Testis (tissue), 3 donors: ENCODE results near the gene FAIM2. TPM values are rescaled to one million over a fixed set of nuclear protein-coding genes. Genes with fewer than 3 reads are reported as not detected.

ENCODE experiments used
- DNase-seq: peaks from one replicate; pipeline ENCODE4 v3.0.0-alpha.2; 2019
- H3K27ac ChIP-seq, 2 donors: fragments of 200-600 bp; sonication (generic); one replicate each; pipeline ENCODE4 v1.5.1; 2019
- H3K27me3 ChIP-seq: fragments of 200-600 bp; sonication (generic); one replicate; pipeline ENCODE4 v1.5.1; 2019
- H3K36me3 ChIP-seq: fragments of 200-600 bp; sonication (generic); one replicate; pipeline ENCODE4 v1.5.1; 2017; ENCODE audit warnings: low read depth; ENCODE audit errors: missing control alignments
- H3K4me1 ChIP-seq: fragments of 200-600 bp; sonication (generic); one replicate; pipeline ENCODE4 v1.5.1; 2019
- H3K4me3 ChIP-seq, 2 donors: fragments of 200-600 bp; sonication (generic); one replicate each; pipeline ENCODE4 v1.5.1; 2017 to 2019
- H3K9me3 ChIP-seq: fragments of 200-600 bp; sonication (generic); one replicate; pipeline ENCODE4 v1.5.1; 2017
- POLR2A ChIP-seq: fragments of 450-650 bp; IDR thresholded peaks from one replicate; pipeline ENCODE4 v1.6.1; 2017; ENCODE audit warnings: antibody characterized with exemption, mild to moderate bottlenecking, moderate library complexity
- WGBS, 2 donors: methylation state at CpG; one replicate each; pipeline ENCODE4 v1.1.5; 2018; 5-methylcytosine and 5-hydroxymethylcytosine counted together
- intact Hi-C: fragments of 100-400 bp; cut with DNase I; formaldehyde crosslinking; loops from one replicate; pipeline ENCODE4 v1.15.1; 2023; ENCODE audit warnings: low total_unique reads
- polyA plus RNA-seq: library from polyadenylated mRNA; stranded (reverse); fragments of 350-450 nt; fragmentation: Illumina TruSeq; extraction: RNeasy Lipid Tissue Mini Kit (QIAGEN cat#74804); gene quantifications from one replicate; pipeline ENCODE4 v1.2.3, GENCODE V29; 2014; ENCODE audit warnings: low read depth, low replicate concordance; ENCODE audit not compliant: insufficient read depth
- total RNA-seq, 2 donors: library from RNA; depleted of rRNA; stranded (reverse); fragments of >200 nt; gene quantifications; one replicate each; pipeline ENCODE4 v1.2.3, GENCODE V29; 2016
- TF ChIP-seq, protein P1 (sequence below), 3 experiments: fragments of 450-650 bp in 2 of 3; fragments of 200-600 bp in 1 of 3; sonication (generic) in 1 of 3; IDR thresholded peaks; one replicate each; pipeline ENCODE4 v1.5.1; 2016 to 2019; ENCODE audit warnings: antibody characterized with exemption in 3 of 3, mild to moderate bottlenecking in 2 of 3, moderate library complexity in 1 of 3

Gene FAIM2
- total and polyA plus RNA-seq, 3 donors from 2014 or later, result 14.6 to 67.5 (median 15.3) TPM

DNA sequence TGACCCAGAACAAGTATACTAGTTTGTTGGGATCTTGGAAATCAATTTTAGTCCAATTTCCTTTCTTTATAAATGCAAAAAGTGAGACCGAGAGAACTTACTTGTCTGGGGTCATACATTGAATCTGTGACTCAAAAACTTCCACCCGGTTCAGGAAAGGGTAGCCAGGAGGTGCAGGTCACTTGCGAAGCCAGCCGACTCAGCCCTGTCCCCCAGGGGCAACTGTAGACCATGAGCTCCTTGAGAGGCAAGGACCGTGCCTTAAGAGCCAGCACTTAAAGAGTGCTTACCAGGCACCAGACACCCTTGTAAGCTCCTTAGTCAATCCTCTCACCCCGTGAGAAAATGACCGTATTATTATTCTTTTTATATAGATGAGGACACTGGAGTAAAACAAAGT lies 60.3 kb downstream of the FAIM2 start:
- H3K36me3 ChIP-seq, result no peaks in the 10 kb centered on the region
- WGBS, 2 donors, result 45 to 74% methylated on average over 7 of the region's 7 CpGs
- peak overlapping the region; percentile 51 to 93 for H3K4me3 ChIP-seq
- DNase-seq, result no peak
- no peaks in the 10 kb centered on the region for H3K9me3 ChIP-seq
- intact Hi-C loops, result no loop called here
- H3K4me1 ChIP-seq, result peaks cover 15% of the 10 kb centered on the region
- no peaks in the 10 kb centered on the region for H3K27me3 ChIP-seq
- no peak for TF ChIP-seq POLR2A
- TF ChIP-seq, protein P1, sequence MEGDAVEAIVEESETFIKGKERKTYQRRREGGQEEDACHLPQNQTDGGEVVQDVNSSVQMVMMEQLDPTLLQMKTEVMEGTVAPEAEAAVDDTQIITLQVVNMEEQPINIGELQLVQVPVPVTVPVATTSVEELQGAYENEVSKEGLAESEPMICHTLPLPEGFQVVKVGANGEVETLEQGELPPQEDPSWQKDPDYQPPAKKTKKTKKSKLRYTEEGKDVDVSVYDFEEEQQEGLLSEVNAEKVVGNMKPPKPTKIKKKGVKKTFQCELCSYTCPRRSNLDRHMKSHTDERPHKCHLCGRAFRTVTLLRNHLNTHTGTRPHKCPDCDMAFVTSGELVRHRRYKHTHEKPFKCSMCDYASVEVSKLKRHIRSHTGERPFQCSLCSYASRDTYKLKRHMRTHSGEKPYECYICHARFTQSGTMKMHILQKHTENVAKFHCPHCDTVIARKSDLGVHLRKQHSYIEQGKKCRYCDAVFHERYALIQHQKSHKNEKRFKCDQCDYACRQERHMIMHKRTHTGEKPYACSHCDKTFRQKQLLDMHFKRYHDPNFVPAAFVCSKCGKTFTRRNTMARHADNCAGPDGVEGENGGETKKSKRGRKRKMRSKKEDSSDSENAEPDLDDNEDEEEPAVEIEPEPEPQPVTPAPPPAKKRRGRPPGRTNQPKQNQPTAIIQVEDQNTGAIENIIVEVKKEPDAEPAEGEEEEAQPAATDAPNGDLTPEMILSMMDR (IDR thresholded peaks at IDR 0.05), result no peak
- peak overlapping the region; percentile 64 to 81 for H3K27ac ChIP-seq

DNA sequence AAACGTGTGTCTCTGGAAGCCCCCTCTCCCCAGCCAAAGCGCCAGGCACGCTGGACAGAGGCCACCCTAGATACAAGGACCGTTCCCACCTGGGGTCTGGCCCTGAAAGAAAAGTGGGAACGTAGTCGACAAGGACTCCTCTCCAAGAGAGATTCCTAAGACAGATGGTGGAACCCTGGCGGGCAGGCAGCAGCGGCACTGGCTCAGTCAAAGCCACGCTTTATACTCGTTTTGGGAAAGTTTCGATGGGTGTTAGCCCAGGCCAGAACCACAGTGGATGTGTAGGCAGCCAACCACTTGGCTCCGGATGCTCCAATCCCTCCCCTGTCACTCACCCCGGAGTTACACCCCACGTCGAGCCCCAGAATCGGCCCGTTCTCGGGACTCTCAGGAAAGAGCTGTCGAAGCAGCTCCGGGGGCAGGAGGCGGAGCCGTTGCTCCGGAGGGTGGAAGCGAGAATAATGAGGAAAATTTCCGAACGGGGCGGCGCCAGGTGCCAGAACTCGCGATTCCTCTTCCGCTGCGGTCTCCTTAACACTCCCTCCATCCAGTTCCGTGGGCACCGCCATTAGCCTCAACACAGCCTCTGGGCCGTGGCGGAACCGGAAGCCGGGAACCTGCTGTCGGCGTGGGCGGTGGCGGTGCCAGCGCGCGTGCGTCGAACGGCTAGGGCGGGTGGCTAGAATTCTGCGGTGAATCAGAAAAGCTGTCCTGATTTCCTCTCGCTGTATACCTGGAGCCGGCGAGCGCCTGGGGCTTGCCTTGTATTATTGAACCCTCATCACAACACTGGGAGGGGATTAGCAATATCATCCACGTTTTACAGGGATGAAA lies 61.0 kb downstream of the FAIM2 start, which contains the start of gene BCDIN3D:
Gene BCDIN3D, minus strand, starts transcription at position 588 of the 834 bp plus-strand sequence. Its CDS starts 19 bp downstream, at position 569.
- Histone ChIP-seq H3K27ac (peak within 1 kb of the TSS; percentile 64 to 81), H3K4me1 (peaks cover 15% of the 10 kb centered on the region), H3K9me3 (no peaks in the 10 kb centered on the region), H3K36me3 (no peaks in the 10 kb centered on the region), H3K4me3 (peak within 1 kb of the TSS; percentile 51 to 93), H3K27me3 (no peaks in the 10 kb centered on the region)
- TF ChIP-seq POLR2A, result peak; percentile 12
- TF ChIP-seq, protein P1 (IDR thresholded peaks at IDR 0.05), result no peak
- peak; percentile 95 for DNase-seq
- 0% methylated on average over 40 to 55 of the region's 55 CpGs for WGBS, 2 donors
- intact Hi-C loops, result no loop called here

- intact Hi-C loops, result no loop called here
- no peak for DNase-seq
- Histone ChIP-seq H3K36me3 (no peaks in the 10 kb centered on the region), H3K9me3 (no peaks in the 10 kb centered on the region), H3K27me3 (no peaks in the 10 kb centered on the region), H3K27ac (no peak overlapping the region), H3K4me1 (peaks cover 15% of the 10 kb centered on the region), H3K4me3 (no peak overlapping the region)
- no peak for TF ChIP-seq POLR2A
- TF ChIP-seq, protein P1 (IDR thresholded peaks at IDR 0.05), result peak; percentile 30 to 53 (median 48)
- 38 to 58% methylated on average over 3 of the region's 3 CpGs for WGBS, 2 donors
These were observed 64.6 kb downstream of the FAIM2 start for GRCh38 chr12:49838973-49839633.

GRCh38 chr12:49832836-49833421 lies 70.8 kb downstream of the FAIM2 start:
- intact Hi-C loops, result no loop called here
- Histone ChIP-seq H3K9me3 (no peaks in the 10 kb centered on the region), H3K4me3 (no peak overlapping the region), H3K4me1 (peaks cover 9% of the 10 kb centered on the region), H3K27me3 (no peaks in the 10 kb centered on the region), H3K36me3 (no peaks in the 10 kb centered on the region), H3K27ac (no peak overlapping the region)
- DNase-seq, result no peak
- TF ChIP-seq, protein P1 (IDR thresholded peaks at IDR 0.05), result no peak
- TF ChIP-seq POLR2A, result no peak
- WGBS, 2 donors, result 77 to 88% methylated on average over 5 of the region's 5 CpGs
